NCI-H226 (cell line): ENCODE data around the gene WDR31.
"Not testable (repeated sequence)": the region's sequence is repeated elsewhere in the genome, so short reads cannot be mapped to it uniquely, and the experiment has no call there.

Source experiments
- DNase-seq: peaks from one replicate; pipeline ENCODE4 v3.0.0-alpha.2; 2015

Gene WDR31

DNA sequence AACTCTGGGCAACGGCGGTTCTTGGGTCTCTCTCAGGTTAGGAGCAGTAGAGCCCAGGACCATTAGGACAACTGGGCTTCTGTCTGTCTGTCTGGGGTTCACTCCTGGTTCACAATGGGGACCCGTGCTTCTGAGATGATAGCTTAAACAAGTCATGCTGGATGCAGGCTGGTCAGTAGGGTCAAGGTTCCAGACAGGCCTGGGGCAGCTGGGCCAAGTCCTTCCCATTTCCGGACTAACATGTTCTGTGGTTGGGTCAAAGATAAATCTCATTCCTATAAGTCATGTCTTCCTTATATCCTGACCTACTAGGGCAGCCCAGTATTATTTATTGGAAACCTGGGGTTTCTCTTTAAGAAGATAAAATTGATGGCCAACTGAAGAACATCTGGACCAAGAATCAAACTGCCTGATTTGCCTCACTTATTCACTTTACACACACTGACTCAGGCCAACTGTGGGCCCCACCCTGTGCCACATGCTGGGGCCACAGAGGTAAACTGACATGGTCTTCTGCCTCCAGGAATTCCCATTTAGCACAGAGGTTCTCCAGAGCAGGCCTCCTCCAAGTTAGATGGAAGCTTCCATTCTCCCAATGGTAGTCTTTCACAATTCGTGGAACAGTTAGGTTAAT is 28.4 kb upstream of the WDR31 start:
- DNase-seq, result no peak

DNA sequence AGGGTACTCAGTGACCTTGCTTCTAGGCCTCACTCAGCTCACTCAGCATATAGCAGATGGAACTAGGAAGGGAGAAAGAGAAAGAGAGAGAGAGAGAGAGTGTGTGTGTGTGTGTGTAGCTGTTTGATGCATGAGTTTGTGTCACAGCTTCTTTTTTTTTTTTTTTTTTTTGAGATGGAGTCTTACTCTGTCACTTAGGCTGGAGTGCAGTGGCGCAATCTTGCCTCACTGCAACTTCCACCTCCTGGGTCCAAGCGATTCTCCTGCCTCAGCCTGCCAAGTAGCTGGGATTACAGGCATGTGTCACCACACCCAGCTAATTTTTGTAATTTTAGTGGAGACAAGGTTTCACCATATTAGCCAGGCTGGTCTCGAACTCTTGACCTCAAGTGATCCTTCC is 25.6 kb upstream of the WDR31 start:
- DNase-seq, result not testable (repeated sequence)

DNA sequence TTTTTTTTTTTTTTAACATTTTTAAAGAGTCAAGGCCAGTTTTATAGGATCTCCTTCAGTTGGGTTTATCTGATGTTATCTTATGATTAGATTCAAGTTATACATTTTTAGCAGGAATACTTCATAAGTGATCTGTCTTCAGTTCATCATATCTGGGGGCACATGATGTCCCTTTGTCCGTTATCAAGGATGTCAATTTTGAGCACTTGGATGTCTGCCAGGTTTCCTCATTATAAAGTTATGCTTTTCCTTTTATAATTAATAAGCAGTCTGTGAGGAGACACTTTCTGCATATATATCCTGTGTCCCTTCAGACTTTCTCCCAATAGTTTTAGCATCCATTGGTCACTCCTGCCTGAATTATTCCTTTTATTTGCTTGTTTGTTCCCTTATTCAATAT is 24.9 kb upstream of the WDR31 start:
- DNase-seq, result no peak

DNA sequence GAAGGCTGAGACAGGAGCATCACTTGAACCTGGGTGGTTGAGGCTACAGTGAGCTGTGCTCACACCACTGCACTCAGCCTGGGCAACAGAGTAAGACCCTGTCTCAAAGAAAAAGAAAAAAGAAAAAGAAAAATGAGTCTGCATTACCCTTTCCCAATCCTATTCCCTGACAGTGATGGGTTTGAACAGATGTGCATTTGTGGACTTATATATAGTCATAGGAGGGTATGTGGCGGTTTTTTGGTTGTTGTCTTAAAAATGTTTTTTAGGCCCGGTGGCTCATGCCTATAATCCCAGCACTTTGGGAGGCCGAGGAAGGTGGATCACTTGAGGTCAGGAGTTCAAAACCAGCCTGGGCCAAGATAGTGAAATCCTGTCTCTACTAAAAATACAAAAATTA is 23.3 kb upstream of the WDR31 start:
- DNase-seq, result no peak

DNA sequence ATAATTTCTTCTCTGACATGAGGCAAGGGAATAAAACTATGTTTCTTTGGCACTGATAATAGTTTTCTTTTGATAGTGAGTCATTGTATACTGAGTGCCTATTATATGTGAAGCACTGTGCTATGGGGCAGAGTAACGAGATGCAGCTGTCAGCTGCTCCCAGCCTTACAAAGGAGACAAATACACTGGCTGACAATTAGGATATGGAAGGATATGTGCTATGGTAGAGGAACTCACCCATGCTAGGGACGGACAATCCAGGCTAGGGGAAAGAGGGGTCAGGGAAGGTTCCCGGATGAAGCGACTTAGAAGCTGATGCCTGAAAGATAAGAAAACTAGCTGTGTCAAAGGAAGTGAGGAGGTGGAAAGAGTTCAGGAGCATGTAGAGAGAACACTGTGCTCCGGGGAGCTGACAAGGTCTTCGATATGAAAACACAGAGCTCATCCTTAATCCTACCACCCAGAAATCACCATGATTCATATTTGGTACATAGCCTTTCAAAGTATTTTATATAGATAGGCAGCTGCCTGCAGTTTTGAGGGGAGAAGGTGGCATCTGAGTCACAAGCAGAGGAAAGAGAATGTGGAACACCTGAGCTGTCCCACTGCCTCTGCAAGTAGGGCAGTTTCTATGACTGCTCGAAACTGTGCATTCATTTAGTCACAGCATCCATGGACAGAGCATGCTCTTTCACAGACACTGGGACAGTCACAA is 21.4 kb upstream of the WDR31 start:
- no peak for DNase-seq

DNA sequence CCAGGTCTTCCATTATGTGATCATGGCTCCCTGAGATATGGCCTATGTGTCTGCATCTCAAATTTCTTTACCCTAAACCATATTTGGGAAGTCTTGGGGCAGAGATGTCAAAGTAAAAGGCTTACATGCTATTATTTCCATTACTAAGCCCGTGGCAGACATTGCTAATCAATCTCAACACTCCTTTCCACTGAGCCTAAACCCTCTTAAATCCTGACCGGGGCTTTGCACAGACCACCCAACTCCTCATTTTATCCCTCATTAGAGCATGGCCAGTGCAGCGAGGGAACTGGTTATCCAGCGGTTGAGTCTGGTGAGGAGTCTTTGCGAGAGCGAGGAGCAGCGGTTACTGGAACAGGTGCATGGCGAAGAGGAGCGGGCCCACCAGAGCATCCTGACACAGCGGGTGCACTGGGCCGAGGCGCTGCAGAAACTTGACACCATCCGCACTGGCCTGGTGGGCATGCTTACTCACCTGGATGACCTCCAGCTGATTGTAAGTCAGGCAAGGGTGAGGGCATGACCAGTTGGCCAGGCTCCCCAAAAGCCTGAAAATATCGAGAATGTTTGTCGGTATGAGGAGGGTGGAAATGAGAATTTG is 20.3 kb upstream of the WDR31 start:
- no peak for DNase-seq

DNA sequence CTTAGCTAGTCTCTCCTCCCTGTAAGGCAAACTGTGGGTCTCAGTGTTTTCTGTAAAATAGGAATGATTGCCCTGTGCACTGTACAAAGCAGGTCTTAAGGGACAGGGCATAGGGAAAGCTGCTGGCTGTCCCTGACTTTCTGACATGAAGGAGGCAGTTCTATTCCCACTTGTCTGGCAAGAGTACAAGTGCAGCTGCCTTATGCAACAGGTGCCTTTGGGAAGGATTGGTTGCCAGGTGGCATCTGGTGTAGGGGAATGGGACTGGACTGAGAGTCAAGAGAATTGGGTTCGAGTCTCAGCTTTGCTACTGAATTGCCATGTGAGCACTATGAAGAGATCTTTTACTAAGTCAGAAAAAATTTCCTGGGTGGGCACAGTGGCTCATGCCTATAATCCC is 19.3 kb upstream of the WDR31 start:
- no peak for DNase-seq

DNA sequence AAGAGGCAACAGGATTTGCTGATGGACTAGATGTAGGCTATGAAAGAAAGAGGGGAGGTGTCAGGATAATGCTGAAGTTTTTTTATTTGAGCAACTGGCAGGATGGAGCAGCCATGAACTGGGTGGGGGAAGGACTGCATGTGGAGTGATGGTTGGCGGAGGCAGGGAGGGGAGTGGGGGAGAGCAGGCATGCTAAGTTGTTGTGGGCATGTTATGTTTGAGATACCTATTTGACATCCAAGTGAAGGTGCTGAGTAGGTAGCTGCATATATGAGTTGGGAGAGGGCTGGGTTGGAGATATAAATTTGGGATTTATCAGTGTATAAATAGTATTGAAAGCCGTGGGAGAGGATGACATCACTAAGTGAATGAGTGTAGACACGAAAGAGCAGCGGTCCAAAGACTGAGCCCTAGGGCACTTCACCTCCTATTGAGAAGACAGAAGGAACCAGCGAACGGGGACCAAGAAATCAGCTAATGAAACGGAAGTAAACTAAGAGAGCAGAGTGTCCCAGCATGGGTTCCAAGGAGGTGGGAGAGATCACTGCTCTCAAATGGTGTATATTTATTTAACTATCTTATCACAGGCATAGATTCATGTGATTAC is 16.7 kb upstream of the WDR31 start:
- no peak for DNase-seq

DNA sequence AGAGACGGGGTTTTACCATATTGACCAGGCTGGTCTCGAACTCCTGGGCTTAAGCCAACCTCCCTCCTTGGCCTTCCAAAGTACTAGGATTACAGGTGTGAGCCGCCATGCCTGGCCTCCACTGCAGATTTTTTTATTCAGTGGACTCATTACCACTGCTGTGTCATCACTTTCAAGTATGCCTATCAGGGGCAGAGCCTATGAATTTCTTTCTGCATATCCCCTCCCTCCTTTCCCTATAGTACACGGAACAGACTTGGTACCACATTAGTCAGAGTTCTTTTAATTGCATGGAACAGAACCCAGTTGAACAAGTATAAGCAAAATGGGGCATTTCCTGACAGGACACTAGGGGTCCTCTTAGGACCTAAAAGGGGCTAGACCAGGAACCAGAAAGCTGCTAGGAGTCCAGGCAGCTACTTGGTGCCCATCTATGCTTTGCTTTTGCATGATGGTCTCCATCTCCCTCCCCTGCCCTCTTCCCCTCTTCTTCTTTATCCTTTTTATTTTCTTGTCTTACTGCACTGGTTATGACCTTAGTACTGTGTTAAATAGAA is 15.0 kb upstream of the WDR31 start:
- no peak for DNase-seq

DNA sequence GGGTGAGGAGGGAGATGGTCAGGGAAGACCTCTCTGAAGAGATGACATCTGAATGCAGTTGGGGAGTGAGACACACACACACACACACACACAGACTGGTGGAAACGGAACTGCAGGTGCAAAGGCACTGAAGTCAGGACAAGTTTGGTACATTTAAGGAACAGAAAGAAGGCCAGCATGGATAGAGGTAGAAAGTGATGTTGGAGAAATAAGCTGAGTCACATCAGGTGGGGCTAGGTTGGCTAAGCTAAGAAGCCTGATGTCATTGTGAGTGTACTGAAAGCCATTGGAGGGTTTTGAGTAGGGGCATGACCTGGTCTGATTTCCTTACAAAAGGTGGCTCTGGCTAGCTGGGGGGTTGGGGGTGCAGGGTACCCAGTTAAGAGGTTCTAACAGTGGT is 12.3 kb upstream of the WDR31 start:
- no peak for DNase-seq

DNA sequence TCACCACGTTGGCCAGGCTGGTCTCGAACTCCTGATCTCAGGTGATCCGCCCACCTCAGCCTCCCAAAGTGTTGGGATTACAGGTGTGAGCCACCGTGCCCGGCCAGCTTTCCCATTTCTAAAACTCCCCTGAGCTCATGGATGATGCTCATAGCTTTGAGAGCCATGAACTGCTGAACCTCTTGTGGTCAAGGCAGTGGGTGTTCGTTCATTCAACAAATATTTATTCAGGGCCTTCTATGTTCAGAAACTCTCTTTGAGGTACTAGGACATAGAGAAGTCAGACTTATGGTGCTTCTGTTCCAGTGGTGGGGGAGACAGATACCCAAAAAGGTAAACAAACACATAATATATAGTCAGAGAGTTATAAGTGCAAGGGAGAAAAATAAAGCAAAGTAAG is 11.9 kb upstream of the WDR31 start:
- DNase-seq, result no peak

DNA sequence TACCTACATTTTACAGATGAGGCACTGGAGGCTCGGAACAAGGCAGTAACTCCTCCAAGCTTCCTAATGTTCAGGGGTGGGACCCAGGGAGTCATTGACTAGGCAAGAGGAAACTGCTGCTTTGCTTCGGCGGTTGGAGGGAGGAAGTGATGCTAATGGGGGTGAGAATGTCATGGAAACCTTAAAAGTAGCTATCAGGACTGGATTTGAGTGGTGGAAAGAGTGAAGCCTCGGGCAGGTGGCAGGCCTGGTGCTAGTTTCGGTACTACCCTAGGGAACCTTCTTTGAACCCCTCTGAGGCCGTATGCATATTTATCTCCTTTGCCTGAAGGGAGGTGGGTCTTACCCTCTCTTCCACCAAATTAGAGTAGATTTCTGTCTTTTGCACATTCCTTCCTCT is 10.9 kb upstream of the WDR31 start:
- no peak for DNase-seq

DNA sequence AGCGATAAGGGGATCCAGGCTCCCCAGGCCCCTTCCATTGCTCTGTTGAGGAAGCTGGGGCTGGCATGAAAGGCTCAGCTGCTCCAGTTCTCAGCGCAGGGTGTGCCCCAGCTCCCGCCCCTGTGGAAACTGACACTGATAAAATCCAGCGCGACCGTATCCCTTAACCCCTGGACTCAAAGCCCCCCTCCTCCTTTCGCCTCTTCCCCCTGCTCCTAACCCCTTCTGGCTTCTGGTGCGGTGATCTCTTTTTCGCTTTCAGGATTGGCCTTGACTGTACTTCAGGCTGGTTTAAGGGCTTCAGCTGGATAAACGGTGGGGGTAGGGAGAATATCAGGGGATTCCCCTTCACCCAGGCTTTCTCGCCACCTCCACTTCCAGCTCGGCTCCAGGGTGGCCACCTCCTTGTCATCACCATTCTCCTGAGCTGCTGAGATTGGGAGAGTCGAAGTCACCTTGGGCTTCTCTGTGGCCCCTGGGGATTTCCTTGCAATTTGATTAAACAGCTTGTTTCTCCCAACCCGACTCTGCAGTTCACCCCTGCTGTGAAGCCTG is 10.1 kb upstream of the WDR31 start:
- DNase-seq, result no peak

DNA sequence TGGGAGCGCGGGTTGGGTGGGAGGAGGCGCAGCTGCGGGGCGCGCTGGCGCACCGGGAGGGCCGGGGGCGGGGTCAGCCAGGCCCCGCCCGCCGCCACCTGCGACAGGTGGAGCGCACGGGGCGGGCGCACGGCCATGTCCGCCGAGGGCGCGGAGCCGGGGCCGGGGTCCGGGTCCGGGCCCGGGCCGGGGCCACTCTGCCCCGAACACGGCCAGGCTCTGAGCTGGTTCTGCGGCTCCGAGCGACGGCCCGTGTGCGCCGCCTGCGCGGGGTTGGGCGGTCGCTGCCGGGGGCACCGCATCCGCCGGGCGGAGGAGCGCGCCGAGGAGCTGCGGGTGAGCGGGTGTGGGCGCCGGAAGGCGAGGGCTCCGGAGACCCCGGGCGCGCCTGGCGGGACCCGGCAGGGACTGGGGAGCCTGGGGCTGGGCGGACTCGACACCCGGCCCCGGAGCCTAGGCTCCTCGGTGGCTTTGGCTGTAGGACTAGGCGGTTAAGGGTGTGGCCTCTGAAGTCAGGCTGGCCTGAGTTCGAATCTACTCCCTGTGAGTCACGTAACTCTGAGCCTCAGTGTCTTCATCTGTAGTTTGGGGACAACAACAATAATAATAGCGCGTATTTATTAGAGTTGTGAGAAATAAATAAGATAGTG is 9.5 kb upstream of the WDR31 start, which contains the start of gene BSPRY:
Gene BSPRY, plus strand, starts transcription at position 97 of the 650 bp plus-strand sequence. Its CDS starts 39 bp downstream, at position 136.
- no peak for DNase-seq

DNA sequence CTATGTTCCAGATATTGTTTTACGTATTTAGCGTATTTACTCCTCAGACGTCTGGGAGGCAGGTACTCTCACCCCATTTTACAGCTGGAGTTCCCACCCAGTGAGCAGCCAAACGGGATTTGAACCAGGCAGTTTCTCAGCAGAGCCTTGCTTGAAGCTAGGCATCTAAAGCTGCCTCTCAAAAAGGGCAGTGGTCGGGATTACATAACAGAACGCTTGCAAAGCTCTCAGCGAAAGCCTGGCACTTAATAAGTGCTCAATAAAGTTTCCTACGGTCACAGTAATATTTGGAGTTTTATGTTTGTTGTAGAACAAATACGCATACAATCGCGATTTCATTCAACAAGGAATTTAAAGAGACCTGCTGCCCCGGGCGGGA is 9.0 kb upstream of the WDR31 start:
- no peak for DNase-seq

DNA sequence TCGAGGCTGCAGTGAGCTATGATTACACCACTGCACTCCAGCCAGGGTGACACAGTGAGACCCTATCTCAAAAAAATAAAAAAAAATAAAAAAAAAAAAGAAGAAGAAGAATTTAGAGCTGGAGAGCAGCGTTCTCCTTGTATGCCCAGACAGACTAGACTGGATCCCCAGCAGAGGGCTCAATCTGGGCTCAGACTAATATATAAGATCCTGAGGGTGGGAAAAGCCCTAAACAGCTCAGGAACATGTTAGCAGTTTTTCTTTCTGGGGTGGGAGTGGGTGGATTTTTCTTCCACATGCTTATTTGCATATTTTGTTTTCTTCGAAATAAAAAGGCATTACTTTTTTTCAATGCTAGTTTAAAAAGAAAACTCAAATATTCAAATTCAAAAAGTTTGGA is 8.4 kb upstream of the WDR31 start:
- no peak for DNase-seq

DNA sequence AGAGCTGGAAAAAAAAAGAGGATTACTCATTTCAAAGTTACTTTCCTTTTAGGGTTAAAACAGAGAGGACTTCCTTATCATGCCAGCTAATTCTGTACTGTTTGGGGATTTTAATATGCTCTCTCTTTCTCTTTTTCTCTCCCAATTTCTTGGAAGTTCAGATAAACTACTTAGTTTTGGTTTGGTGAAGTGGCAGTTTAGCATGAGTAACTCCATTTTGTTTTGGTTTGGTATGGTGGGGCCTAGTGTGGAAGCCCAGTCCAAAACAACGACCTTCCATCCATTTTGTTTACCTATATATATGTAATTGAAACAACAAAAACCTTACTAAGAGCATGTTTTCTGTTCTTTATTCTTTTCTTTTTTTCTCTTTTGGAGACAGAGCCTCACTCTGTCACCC is 5.6 kb upstream of the WDR31 start:
- DNase-seq, result no peak

DNA sequence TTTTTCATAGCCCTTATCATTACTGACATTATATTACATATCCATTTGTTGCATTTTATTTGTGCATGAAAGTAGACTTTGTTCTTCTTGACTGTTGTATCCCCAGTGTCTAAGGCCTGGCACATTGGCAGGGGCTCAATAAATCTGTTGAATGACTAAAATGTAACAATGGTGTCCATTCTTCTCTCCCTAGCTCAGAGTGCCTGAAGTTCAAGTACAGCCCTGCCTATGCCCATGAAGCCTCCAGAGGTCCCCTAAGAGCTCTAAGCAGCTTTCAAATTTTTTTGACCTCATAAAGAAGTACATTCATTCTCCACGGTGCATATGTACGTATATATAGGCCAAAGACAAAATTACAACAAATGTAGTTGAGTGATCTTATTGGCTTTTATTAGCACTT is 5.1 kb upstream of the WDR31 start:
- DNase-seq, result no peak

DNA sequence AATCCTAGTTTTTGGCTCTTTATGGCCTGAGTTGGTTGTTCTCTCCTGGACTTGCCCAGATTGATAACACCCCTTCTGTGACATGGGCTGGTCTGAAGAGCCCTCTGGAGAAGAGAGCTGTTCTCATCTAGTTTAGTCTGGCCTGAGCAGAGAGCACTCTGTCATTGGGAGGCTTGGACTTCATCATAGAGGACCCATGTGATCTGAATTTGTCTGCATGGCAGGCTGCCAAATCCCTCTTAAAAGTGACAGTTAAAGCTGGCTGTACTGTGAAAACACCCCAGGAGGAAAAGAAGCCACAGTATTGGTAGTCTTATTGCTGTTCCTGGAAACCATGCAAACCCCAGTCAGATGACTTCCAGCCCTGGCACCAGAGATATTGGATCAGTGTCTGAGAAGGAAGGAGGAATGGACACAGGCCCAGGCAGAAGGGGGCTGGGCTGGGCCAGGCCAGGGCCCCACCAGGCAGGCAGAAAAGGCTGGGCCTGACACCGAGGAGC is 3.7 kb upstream of the WDR31 start:
- no peak for DNase-seq

DNA sequence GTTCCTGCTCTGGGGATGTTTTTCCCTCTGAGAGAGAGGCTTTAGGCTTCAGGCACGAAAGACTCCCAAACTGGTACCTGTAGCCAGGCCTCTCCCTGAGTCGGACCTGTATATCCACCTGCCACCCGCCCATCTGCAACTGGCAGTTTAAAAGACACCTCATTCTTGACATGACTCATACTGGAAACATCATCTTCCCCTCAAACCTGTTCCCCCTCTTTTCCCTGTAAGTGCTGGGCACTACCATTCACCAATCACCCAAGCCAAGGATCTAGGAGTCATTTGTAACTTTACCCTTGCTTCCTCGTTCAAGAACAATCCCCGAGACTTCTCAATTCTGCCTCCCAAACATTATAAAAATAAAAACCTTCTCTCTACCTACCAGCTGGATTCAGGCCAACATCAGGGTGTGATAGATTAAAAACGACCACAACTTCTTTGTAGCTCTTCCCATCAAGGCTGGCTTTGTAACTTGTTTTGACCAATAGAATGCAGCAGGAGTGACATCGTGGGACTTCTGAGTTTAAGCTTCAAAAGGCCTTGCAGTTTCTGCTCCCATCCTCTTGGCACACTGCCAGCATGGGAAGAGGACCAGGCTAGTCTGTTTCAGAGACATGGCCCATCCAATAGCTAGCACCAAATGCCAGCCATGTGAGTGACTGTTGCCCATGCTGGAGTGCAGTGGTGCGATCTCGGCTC is 1.8 kb upstream of the WDR31 start:
- DNase-seq, result no peak

DNA sequence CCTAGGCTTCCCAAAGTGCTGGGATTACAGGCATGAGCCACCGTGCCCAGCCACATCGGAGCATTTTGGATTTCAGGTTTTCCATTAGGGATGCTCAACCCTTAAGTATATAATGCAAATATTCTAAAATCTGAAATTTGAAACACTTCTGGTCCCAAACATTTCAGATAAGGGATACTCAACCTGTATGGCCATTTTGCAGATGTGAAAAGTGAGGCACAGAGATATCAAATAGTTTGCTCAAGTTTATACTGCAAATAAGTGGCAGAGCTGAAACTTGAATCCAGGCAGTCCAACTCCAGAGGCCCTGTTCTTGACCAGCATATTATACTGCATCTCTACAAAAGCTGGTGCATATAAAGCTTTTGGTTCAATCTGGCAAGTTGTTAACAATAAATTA is 2.4 kb downstream of the WDR31 start:
- no peak for DNase-seq

DNA sequence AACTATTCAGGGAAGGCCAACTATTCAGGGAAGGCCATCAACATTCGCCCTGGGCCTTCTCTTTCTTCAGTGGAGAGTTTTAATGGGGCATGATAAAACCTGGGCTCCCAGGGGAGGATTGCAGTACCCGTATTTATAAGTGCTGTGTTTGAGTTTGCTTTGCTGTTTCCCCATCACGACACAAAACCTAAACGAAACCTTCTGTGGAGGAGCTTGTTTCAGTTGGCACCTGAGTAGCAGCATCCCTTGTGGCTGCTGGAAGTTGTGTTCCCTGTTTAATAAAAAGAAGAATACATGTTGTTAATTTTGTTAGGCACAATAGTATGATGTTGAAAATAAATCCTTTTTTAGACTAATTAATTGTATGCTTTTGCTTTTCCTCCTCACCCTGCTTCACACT is 8.3 kb downstream of the WDR31 start:
- DNase-seq, result no peak
